ENCODE measurements around the gene FSTL4. TPM values are rescaled to one million over a fixed set of nuclear protein-coding genes. Genes with fewer than 3 reads are reported as not detected.

Gene FSTL4
- total and polyA plus RNA-seq, 2 of the 4 experiments (the other 2 are of a cell fraction): 0.18 TPM; not detected in 1

DNA sequence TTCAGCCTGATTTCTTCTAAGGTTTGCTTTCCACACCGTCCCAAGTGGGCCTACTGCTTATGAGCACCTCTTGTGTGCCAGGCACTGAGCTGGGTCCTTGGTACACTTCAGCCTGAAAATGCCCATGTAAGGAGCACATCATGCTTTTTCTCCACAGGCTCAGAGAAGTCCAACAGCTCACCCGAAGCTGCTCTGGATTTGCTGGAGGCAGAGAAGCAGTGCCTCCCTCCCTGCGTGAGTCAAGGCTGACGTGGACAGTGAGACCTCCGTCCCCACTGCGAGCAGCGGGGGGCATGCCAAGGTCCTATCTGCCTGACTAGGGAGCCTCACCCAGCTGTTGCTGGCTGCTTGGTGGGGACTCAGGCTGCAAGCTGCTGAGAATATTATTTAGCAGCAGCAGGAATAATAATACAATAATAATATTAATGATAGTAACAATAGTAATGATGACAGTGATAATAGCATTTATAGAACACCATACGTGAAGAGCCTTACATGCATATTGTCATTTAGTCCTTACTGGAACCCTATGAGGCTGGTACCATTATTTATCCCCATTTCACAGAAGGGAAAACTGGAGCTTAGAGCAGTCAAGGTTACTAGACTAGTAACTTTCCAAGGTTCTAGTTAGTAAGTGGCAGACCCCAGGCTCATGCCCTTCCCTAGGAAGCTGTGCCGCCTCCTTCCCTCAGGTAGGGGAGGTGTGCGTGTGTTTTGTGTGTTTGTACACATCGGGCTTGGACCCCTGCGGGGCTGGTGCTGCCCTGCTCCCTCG is 365.8 kb downstream of the FSTL4 start:
- peak overlapping the region; percentile 51 for H3K4ac ChIP-seq (ENCODE audit: low read depth, low read length)
- H3K18ac ChIP-seq (ENCODE audit: low read depth, low read length): no peak overlapping the region; the same call in 1 of the 2 replicates
- POLR2A ChIA-PET (ENCODE audit: unreplicated experiment): no interaction called here
- peaks cover 15% of the 10 kb centered on the region; the same call in 1 of the 2 replicates for H3K4me1 ChIP-seq (ENCODE audit: control insufficient read depth, insufficient read depth, low read length)
- no peak overlapping the region for H3K56ac ChIP-seq (ENCODE audit: extremely low read depth, insufficient read depth, low read length)
- H3K23ac ChIP-seq (ENCODE audit: low read depth, low read length): peak overlapping the region; percentile 25; the same call in 1 of the 2 replicates
- intact Hi-C loops (cut with micrococcal nuclease): no loop called here
- WGBS, 2 experiments (ENCODE audit: extremely low coverage in 2 of 2, insufficient read length in 1 of 2): 40% methylated on average over 1 of the region's 13 CpGs; no CpG with 5 or more reads in 1 of the 2 experiments
- BruUV-seq (replicated peaks): no TSS peak
- H3K4me2 ChIP-seq (ENCODE audit: low read depth, low read length): no peak overlapping the region
- peak overlapping the region; percentile 20; the same call in 1 of the 2 replicates for H4K91ac ChIP-seq (ENCODE audit: insufficient read depth, low read depth, low read length)
- no peaks in the 10 kb centered on the region for H4K20me1 ChIP-seq (ENCODE audit: insufficient read depth, low read length)
- H3K27ac ChIP-seq (ENCODE audit: insufficient read depth, low read length): no peak overlapping the region
- peak overlapping the region; percentile 57 for H2BK120ac ChIP-seq (ENCODE audit: low read depth, low read length)
- H3K9me1 ChIP-seq (ENCODE audit: insufficient read depth, low read length): peaks cover 17% of the 10 kb centered on the region; the same call in 1 of the 2 replicates
- no peak for TF ChIP-seq RFX5 (IDR thresholded peaks at IDR 0.05; ENCODE audit: low read depth, low read length)
- peak overlapping the region; percentile 37 for H2AFZ ChIP-seq (replicated peaks; ENCODE audit: low read length, poor library complexity)
- H2BK20ac ChIP-seq (ENCODE audit: low read depth, low read length): peak overlapping the region; percentile 40
- H4K5ac ChIP-seq (ENCODE audit: low read depth, low read length): no peak overlapping the region; the same call in 1 of the 2 replicates
- in situ Hi-C loops (cut with MboI; ENCODE audit: low sequenced_read_pairs): no loop called here
- peaks cover under 1% of the 10 kb centered on the region; the same call in 1 of the 2 replicates for H3K27me3 ChIP-seq (ENCODE audit: control insufficient read depth, insufficient read depth, low read length)
- H4K8ac ChIP-seq (ENCODE audit: low read depth in 2 of 2, low read length in 2 of 2): no peak overlapping the region; a peak in 1 of 4 replicates
- H3K9ac ChIP-seq (ENCODE audit: low read depth, low read length): no peak overlapping the region
- no peaks in the 10 kb centered on the region for H3K36me3 ChIP-seq (ENCODE audit: control insufficient read depth, insufficient read depth, low read length)
- no peaks in the 10 kb centered on the region for H3K9me3 ChIP-seq (ENCODE audit: control insufficient read depth, insufficient read depth, low read length)
- H2AK5ac ChIP-seq (ENCODE audit: low read depth, low read length): peak overlapping the region; percentile 37; the same call in 1 of the 2 replicates
- H3K79me1 ChIP-seq (ENCODE audit: low read depth in 1 of 2, low read length in 2 of 2): no peaks in the 10 kb centered on the region
- peak overlapping the region; percentile 66 for H2AK9ac ChIP-seq (replicated peaks; ENCODE audit: low read depth, low read length, poor library complexity)
- no peak overlapping the region for H2BK5ac ChIP-seq (ENCODE audit: low read depth, low read length, poor library complexity, severe bottlenecking)
- peak; percentile 20 for DNase-seq
- no peak overlapping the region for H3K4me3 ChIP-seq (ENCODE audit: insufficient read depth, low read depth, low read length)
- no peak for ATAC-seq (ENCODE audit: low read depth)
- CTCF ChIA-PET: interaction anchor here (2.0 kb wide), 1 partner anchor 133 kb away, joined by 5 read pairs; no protein-coding TSS in a partner anchor
- dilution Hi-C loops (cut with HindIII; ENCODE audit: low sequenced_read_pairs, unreplicated experiment): no loop called here
- H2BK15ac ChIP-seq (ENCODE audit: low read depth, low read length): 0 out of 3 replicates have a peak overlapping the region, but pooled peaks have one; percentile 28
- peak overlapping the region; percentile 38; the same call in 1 of the 2 replicates for H3K14ac ChIP-seq (replicated peaks; ENCODE audit: low read depth, low read length)

Data from IMR-90 (cell line).